ENCODE data around the gene MAML1.
A peak's percentile ranks its signal among the peaks of the same experiment; 100 is the strongest.

Gene MAML1

DNA sequence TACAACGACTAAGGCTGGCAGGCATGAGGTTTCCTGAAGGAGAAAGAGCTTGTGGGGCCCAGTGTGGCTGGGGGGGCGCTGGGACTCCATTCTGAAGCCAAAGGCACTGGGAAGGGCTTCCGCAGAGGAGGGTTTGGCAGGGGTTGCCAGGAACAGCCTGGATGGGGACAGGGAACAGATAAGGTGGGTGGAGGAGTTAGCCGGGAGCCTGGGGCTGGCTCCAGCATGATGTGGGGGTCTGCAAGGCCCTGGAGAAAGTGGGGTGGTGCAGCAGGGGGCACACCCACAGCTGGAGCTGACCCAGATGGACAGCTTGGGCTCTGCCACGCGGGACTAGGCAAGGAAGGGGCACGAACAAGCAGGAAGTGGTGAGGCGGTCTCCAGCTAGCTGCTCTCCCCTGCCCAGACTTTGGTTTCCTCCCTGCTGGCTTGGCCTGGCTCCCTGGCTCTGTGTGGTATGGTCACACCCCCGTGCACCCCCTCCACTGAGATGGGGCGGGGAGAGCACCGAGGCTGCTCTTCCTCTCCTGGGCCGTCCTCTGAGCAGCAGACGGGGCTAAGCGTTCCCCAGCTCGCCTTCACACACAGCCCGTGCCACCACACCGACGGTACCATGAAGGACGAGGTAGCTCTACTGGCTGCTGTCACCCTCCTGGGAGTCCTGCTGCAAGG lies 61.0 kb downstream of the MAML1 start, which contains the start of gene LTC4S:
LTC4S (plus strand) TSS at position 519 of the 672 bp plus-strand sequence; CDS start at position 614, 95 bp downstream.
- DNase-seq (ENCODE audit: low read depth, low spot score), result no peak

DNA sequence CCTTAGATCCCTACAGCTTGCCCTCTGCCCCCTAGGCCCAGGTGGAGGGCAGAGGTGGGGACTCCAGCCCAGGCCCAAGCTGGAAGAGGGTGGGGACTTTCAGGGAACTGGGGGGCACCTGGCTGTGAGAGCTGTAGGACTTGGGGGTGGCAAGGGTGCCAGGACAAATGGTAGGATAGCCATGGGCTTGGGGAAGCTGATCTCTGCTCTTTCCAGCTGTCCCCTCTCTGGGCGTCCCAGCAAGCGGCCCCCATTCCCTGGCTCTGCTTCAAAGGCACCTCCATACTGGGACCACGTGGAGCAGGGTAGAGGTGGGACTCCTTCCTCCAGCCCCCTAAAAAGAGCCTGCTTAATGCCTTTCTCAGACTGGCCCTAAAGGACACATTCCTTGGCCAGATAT lies 61.5 kb downstream of the MAML1 start:
- no peak for DNase-seq (ENCODE audit: low read depth, low spot score)

DNA sequence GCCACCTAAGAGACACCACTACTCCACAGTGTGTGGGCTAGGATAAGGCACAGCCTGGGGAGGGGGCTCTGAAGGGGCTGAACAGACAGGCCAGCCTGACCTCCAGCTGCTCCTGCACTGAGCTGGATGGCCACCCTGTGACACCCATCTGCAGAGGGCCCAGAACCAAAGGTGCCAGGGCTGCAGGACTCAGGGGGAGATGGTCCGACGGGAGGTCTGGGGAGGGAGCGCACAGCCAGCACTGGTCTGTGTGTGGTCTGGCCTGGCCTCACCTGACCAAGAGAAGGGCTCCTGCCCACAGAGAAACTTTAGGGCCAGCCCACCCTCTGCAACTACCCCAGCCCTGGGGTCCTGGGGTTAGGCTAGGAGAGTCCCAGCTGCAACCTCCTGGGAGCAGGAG lies 62.0 kb downstream of the MAML1 start:
- no peak for DNase-seq (ENCODE audit: low read depth, low spot score)

DNA sequence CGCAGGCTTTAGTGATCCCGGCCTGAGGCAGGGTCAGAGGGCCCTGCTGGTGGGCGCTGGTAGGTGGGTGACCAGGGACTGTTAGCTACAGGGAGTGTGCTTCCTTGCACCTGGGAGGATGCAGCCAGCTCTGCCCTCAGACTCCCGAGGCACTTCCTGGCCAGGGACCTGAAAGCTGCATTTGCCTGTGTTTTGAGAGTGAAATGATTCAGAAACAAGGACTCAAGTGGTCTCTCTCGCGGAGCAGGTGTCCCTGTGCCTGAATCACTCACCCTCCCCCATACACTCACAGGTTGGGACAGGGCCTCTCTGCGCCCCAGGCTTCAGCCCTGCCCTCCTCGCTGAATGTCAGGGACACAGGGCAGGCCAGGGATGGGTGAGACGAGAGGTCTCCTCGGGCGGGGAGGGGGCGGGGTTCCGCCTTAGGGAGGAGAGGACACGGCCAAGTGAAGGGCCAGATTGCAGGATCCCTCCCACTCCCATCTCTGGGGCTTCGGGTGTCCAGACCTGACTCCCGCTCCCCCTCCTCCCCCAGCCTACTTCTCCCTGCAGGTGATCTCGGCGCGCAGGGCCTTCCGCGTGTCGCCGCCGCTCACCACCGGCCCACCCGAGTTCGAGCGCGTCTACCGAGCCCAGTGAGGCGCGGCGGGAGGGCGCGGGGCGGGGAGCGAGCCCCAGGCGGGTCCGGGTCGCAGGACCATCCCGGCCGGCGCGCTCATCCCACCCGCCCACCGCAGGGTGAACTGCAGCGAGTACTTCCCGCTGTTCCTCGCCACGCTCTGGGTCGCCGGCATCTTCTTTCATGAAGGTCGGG lies 62.6 kb downstream of the MAML1 start:
- peak; percentile 67 for DNase-seq (ENCODE audit: low read depth, low spot score)

DNA sequence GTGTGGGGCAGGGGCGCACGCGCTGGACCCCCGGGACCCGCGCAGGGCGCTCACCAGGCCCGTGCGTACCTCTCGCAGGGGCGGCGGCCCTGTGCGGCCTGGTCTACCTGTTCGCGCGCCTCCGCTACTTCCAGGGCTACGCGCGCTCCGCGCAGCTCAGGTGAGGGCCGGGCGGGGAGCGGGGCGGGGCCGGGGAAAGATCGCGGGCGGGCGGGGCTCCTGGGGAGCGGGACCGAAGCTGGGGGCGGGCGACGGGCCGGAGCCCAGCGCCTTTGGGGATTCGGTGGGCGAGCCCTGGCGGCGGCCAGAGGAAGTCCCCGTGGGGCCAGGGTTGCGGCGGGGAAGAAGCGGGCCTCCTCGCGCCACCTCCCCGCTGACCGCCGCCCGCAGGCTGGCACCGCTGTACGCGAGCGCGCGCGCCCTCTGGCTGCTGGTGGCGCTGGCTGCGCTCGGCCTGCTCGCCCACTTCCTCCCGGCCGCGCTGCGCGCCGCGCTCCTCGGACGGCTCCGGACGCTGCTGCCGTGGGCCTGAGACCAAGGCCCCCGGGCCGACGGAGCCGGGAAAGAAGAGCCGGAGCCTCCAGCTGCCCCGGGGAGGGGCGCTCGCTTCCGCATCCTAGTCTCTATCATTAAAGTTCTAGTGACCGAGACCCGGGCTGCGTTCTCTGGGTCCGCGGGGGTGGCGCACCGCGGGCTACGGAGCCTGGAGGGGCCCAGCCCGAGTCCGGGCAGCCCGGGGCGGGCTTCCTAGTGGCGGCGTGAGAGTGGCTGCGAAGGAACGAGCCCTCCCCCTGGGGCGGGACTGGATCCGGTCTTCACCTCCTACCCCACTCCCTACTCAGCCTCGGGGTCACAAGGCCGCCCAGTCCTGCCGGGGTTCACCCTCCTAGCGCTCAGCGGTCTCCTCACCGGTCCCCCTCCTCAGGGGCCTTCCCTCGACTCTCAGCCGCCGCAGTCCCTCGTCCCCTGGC lies 63.5 kb downstream of the MAML1 start:
- DNase-seq (ENCODE audit: low read depth, low spot score), result peak; percentile 80

DNA sequence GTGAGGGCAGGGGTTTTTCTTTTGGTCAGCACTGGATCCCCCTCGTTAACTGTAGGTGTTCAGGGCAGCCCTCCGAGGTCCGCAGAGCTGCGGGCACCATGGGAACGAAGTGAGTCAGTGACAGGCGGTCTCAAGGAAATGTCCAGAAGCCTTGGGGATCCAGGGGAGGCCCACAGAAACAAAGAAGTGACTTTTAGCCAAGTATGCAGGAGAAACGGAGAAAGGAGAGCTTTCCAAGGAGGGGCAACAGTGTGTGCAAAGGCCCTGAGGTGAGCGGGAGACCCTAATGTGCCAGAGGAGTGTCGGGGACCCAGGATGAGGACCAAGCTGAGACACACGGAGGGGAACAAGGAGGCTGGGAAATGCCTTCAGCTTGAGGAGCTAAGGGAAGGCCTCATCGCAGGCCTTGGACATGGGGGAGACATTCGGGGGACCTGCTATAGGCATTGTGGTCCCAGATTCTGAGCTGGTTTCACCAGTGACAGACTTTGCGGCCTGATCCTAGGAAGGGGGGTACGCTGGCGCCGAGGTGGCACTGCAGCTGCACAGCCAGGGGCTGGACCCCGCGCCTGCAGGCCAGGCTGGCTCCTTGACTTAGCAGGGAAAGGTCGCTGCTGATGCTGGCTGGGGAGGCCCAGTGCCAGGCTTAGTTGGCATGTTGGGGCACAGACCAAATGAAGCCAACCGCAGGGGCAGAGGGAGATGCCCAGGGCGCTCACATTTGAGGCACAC lies 64.4 kb downstream of the MAML1 start:
- DNase-seq (ENCODE audit: low read depth, low spot score), result no peak

DNA sequence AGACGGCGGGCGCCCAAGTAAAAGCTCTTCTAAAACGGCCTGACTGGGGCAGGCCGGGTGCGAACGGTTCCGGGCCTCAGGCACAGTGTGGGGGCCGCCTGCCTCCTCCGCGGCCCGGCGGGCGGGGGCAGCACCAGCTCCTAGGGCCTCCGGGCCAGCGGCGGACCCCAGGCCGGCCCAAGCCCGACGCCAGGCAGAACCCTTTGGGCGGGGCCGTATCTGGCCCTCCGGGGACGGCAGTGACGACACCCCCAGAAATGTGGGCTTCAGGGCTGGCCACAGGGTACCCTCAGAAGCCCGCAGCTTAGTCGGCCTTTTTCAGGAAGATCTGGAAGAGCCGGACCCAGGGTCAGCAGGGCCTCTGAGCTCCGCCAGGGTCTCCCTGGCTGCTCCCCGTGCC lies 65.1 kb downstream of the MAML1 start:
- no peak for DNase-seq (ENCODE audit: low read depth, low spot score)

DNA sequence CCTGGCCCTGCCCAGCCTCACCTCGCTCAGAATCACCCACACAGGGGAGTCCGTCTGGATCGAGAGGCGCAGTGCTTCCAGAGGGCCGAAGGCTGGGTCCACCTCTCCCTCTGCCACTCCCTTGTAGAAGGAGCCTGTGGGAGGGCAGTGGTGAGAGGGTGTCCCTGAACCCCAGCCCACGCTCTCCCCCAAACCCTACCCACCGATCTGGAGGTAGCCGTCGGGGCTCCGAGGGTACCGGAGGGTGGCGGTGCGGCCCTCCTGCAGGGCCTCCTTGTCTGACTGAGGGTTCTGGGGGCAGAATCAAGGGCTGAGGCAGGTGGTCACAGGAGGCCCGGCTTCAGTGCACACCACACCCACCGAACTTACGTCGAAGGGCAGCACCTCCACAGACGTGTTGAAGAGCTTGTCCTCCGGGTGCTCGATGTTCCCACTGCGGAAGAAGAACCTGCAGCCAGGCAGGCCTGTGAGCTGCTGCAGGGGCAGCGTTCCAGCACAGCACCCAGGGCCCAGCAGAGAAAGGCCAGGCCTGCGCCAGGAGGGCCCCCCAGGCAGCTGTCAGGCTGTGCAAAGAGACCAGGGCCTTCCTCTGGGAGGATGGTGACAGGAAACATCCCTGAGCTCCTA lies 65.6 kb downstream of the MAML1 start:
- no peak for DNase-seq (ENCODE audit: low read depth, low spot score)

DNA sequence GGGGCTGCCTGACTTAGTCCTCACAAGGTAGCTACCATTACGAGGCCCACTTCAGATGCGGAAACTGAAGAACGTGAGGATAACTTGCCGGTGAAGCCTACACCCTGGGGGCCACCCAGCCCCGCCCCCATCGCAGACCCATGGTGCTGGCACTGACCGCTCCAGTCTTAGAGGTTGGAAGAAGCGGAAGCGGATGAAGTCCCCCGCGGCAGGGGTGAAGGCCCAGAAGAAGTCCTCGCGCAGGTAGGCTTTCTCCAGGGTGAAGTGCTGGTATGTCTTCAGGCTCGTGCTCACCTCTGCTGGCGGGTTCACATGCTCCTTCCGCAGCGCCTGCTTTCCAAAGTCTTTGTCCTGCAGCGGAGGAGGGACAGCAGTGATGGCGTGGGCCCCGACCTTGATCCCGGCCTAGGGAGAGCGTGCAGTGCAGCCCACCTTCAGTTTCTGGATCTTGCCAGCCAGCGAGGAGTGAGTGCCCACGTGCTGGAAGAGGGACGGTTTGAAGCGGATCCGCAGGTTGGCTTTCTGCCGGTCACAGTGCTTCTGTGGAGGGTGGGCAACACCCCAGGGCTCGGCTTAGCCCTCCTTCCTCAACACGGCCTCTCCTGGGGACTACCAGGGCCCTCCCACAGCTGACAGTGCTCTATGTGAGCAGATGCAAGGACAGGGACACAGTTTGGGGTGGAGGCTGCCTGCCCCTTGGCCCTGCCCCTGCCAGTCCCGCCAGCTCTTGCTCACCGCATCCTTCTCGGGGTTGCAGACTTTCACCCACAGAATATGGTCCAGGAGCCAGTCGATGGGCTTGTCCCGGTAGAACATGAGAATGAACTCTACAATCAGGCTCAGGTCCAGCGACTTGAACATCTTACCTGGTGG lies 66.4 kb downstream of the MAML1 start:
- DNase-seq (ENCODE audit: low read depth, low spot score), result no peak

DNA sequence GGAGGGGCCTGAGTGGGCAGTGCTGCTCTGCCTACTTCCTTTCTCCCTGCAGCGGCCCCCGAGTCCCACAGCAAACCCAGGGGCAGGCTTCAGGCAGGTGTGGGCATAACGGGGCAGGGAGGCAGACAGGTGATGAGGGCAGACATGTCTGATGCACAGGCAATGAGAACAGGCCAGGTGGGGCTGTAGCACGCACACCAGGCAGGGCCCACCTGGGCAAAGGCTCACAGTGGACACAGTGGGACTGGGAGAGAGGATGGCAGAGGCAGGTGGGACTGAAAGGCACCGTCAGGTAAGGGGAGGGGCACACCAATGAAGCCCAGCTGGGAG lies 67.0 kb downstream of the MAML1 start:
- no peak for DNase-seq (ENCODE audit: low read depth, low spot score)

DNA sequence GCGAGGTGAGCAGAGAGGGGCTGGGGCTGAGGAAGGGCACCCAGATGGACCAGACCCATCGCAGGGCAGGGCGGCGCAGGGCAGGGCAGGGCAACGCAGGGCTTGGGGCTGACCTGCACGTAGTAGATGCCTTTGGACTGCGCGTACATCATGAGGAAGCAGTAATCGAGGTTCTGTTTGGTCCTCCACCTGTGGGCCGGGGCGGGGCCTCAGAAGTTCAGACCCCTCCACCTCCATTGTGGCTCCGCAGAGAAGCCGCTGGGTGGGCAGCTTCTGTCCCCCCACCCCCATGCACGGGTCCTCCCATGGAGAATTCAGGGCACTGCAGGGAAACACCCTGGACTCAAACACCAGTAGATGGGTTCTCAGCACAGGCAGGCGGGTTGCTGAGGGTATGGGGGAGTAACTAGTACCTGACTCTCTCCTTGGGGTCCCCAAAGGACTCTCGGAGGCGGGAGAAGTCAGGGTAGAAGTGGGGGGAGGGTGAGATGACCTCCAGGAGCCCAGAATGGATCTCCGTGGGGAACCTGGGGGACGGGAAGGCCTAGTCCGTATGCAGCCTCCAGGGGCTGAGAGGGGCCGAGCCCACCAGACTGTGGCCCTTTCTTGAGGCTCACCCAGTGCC lies 67.6 kb downstream of the MAML1 start:
- DNase-seq (ENCODE audit: low read depth, low spot score), result no peak

DNA sequence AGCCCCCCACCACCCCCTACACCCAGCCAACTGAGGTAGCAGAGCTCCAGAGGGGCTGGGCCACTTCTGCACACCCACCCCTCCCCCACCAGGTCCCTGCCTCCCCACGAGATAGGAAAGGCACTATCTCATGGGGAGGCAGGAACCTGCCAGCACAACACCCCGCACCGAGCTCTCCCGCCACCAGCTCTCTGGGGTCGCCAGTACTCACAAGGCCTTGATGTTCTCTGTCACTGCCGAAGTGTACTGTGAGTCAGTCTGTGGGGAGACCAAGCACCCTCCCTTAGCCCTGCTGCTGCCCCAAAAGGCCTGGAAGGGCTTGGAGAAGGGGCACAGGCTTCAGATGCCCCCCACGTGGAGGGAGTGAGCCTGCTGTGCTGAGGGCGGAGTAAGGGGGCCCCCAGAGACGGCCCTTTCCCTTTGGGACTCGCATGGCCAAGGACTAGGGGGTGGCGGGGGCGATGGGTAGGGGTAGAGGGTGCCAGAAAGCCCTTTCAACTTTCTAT lies 68.1 kb downstream of the MAML1 start:
- no peak for DNase-seq (ENCODE audit: low read depth, low spot score)

DNA sequence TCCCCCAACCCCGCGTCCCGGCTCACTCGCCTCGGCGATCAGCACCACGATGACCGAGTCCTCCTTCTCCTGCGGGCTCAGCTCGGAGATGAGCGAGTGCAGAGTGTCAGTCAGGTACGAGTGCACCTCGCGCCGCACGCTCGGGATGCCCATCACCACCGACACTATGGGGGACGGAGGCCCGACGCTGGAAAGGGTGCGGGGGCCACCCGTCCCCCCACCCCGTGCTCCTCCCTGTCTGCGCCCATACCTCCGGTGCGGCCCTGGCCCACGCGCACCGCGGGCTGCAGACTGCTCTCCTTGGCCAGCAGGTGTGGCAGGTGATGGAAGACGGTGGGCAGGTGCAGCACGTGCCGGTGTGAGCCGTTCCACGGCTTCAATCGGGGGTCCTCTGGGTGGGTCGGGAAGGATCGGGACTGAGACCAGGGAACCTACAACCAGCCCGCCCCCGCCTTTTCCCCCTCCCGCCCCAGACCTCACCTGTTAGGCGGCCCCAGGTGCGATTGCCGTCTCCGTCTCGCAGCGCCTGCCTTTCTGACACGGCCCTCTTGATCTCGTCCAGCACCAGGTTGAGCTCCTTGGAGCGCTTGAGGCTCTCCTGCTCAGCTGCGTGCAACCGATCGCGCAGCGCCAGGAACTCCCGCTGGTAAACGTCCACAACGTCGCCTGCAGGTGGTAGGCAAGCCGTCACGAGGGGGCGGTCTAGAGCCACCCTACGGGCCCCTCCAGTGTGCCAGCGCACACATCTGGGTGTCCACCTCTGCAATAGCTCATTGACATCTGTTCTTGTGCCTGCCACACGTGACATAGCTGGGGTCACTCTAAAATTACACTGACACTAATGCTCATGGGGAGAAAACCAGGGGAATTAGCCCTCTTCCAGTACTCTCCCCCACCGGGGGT lies 68.9 kb downstream of the MAML1 start:
- DNase-seq (ENCODE audit: low read depth, low spot score), result peak; percentile 88

DNA sequence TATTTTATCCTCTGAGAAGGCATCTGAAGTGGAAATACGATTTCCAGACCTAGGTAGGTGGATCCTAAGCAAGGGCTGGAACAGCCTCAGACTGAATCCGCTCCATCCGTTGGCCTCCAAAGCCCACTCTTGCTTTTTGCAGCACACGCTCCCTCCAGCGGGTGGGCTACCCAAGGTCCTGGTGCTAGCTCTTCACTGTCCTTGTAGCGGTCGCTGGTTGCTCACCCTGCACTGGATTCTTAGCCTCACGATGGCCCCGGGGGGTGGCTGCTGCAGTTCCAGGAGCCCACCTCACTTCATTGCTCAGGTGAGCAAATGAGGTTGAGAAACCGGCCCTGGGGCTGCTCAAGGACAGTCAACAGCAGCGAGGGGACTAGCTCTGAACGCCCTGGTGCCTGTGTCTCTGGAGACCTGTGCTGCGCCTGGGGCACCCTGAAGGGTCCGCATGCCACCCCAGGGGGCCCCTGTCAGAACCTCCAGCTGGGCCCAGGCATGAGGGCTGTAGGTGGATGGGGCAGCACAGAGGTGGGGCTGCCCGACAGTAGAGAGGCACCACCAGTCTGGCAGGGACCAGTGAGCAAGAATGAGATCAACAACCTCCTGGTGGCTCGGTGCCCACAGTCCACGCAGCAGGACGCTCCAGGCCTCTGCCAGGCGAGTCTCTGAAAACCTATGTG lies 69.7 kb downstream of the MAML1 start:
- peak; percentile 50 for DNase-seq (ENCODE audit: low read depth, low spot score)

DNA sequence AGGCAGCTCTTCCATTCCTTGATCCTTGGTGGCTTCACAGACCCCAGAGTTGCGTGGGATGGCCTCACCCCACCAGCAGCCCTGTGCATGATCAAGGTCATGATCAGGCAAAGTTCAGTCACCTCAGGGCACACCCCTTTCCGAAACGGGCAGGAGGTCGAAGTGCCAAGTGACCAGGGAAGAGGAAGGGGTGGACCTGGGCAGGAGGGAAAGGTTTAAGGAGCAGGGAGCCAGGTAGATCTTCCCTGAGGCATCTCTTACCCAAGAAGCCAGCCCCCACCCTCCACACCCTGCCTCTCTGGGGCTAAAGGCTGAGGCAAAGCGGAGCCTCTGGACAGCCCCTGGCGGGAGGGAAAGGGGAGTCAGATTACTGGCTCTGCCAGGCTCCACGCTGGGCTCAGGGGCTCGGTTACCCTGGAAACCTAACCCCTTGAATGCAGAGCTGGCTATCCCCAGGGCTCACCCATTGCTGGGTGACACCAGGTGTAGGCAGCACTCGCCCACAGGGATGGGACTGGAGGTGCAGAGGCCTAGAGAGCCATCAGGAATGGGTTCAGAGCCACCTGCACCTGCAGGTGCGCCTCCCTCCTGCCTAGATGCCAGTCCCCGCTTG lies 70.4 kb downstream of the MAML1 start:
- DNase-seq (ENCODE audit: low read depth, low spot score), result no peak

DNA sequence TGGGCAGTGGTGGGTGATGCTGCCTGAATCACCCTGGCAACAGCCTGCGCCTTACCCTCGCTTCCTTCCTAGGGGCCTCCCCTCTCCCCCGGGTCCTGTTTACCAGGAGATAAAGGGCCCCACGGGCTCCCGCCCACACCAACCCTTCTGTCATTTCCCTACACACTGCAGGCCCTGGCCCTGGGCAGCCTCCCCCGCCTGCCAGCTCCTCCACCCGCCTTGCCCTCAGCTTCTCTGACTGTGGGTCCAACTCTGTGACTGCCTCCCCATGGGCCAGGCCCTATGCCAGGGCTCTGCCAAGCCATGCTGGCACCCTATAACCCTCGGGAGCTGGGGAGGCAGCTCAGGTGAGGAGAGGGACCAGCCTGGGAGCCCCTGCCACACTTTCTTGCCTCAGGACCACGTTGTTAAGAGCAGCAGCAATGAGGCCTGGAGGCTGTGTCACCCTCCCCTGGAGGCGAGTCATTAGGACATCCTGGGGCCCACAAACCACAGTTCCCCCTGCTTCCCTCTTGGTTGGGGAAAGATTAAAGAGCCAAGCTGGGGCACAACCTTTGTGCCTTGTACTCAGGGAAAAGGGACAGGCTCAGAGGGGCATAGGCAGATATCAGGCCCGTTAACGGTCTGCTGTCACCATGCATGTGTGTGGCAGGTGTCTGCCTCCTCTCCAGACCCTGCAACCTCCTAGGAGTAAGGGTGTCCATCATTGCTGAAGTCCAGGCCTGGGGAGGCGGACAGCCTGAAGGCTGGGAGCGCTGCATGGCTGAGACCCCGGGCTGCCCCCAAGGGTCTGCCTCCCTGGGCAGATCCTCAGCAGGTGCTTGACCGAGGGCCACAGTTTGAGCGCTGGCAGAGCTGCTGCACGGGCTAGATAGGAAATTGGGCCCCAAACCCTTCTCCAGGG lies 71.3 kb downstream of the MAML1 start:
- no peak for DNase-seq (ENCODE audit: low read depth, low spot score)

Measured in ELF-1 (cell line).